ENCODE results near the gene HMGCS1. TPM values are rescaled to one million over a fixed set of nuclear protein-coding genes. Genes with fewer than 3 reads are reported as not detected.

Gene HMGCS1
- total and polyA plus RNA-seq, 2 of the 8 experiments (the other 6 are each of a cell fraction or from before 2014, with no cell fraction given) = 63.6 to 236 TPM

DNA sequence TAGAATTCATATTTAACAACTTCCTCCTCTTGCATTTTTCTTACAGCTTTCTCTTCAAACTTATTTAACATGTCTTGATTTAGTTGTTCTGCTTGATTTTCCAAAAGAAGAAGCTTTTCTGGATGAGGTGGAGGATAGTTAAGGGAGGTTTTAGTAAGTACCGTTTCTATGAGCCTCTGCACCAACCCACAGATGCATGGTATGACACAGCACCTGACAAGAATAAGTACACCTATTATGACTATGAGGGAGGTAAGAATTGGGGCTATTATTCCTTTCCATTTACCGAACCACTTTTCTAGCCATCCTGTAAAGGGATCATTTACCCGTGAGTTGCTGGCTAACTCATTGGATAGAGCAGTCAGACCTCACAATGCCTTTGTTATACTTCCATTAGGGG, 2.5 kb upstream of the HMGCS1 start (continued):
- TF ChIP-seq CTCF (IDR thresholded peaks at IDR 0.05; ENCODE audit: control extremely low read depth in 1 of 3, insufficient read depth in 1 of 3, low read depth in 1 of 3, low read length in 3 of 3) = no peak
- TF ChIP-seq BCL11A (IDR thresholded peaks at IDR 0.05; ENCODE audit: low read depth in 2 of 2, low read length in 2 of 2) = no peak
- TF ChIP-seq SRF (IDR thresholded peaks at IDR 0.05; ENCODE audit: low read depth, low read length) = no peak
- TF ChIP-seq RAD21 (IDR thresholded peaks at IDR 0.05 in 1 of 2, conservative IDR thresholded peaks at IDR 0.05 in 1 of 2; ENCODE audit: low read depth in 2 of 2, low read length in 2 of 2) = no peak

Measured in H1 (cell line).